NCI-H226 (cell line): Measurements from ENCODE around the gene NONO.
"Not testable (repeated sequence)": the region's sequence is repeated elsewhere in the genome, so short reads cannot be mapped to it uniquely, and the experiment has no call there.

Experiments used
- DNase-seq: peaks from one replicate; pipeline ENCODE4 v3.0.0-alpha.2; 2015

The NONO gene

DNA sequence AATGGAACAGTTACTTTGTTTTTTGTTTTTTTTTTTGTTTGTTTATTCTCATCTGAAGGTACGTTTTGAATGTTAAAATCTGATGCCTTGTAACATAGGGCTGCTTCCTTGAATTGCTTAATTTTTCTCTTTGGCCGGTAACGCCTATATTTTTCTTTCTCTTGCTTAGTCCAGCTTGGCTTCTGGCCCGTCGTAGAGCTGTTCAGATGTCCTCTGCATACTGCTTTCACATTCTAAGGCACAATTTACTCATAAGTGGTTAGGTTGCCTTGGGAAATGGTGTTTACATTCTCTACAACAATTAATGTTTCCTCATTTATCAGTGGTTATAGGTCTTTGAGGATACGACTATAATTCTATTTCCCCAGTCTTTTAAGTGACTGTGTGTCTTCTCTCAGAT lies 7.9 kb downstream of the NONO start:
- DNase-seq, result no peak

- no peak for DNase-seq
These were observed 9.4 kb downstream of the NONO start for GRCh38 chrX:71292669-71293365.

DNA sequence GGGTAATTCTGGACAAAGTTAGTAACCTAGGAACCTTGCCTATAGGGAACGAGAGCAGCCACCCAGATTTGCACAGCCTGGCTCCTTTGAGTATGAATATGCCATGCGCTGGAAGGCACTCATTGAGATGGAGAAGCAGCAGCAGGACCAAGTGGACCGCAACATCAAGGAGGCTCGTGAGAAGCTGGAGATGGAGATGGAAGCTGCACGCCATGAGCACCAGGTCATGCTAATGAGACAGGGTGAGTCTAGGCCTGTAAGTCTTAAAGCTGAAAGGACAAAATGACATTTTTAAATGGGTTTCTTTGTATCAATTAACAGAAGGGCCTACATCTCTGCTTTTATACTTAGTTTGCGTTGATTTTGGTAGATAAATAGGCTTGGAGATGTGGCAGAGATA lies 13.4 kb downstream of the NONO start:
- DNase-seq, result no peak

DNA sequence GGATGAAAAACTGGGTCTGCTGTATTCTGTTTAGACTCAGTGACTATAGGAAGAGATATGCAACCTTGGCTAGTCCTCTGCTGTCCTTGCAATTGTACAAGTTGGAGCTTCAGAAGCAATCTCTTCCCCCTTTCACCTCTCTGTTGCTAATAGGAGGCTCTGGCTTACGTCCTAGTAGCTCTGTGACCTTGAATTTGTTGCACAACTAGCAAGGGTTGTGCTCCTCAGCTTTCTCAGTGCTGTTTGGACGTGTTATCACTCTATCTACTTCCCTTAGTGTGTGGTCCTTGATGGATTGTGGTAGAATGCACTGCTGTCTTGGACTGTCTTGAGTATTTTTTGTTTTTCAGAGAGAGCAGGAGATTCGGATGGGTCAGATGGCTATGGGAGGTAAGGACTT lies 14.7 kb downstream of the NONO start:
- no peak for DNase-seq

- DNase-seq, result not testable (repeated sequence)
These were observed 16.6 kb downstream of the NONO start for GRCh38 chrX:71300064-71300463.

GRCh38 chrX:71300495-71300894 lies 17.1 kb downstream of the NONO start:
- not testable (repeated sequence) for DNase-seq

DNA sequence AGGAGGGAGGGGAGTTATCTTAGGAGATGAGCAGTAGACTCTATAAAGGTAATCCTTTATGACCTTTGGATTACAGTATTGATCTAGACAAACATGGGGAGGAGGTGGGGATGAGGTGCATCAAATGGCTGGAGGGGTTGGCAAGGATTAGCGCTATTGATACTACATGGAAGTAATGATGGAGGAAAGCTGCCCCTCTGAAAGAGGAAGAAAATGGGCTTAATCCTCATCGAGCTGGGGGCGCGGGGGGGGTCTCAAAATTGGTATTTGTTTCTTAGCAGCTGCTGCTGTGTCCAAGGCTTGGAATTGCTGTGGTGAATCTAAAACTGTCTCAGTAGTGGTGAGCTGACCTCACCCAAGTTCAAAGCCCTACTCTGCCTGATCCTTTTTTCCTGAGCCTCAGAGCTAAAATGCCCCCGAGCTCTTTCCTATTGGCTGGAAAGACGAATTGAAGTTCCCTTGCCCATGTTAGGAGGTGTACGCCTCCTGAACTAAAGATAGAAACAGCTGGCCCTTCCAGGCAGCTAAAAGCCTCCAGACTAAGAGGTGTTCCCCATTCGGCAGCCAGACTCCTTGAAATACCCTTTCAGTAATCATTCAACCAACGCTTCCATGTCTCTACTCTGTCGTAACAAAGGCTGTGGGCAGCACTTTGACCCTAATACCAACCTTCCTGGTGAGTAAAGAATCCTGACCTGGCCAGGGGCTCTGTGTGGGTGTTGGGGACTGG lies 17.9 kb downstream of the NONO start, which contains the start of gene ITGB1BP2:
ITGB1BP2 (plus strand) TSS at position 556 of the 730 bp plus-strand sequence; CDS start at position 613, 57 bp downstream.
- DNase-seq, result no peak

- peak; percentile 31 for DNase-seq
These were observed 19.2 kb downstream of the NONO start for GRCh38 chrX:71302461-71303213.

DNA sequence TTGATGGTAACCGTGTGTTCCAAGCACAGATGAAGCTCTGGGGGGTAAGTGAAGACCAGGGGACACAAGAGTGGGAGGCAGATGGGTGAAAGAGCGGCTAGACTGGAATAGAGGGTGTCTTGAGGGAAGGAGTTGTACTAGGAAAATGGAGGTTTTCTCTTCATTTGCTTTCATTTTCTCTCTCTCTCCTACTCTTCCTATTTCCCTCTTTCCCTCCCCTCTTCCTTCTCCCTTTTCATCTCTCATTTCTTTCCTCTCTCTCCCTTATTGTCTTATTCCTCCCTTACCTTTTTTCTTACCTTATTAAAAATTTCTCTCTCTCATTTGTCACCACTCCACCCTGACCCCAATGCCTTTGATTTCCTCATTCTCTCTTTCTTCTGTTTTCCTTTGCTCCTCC lies 21.1 kb downstream of the NONO start:
- DNase-seq, result no peak

DNA sequence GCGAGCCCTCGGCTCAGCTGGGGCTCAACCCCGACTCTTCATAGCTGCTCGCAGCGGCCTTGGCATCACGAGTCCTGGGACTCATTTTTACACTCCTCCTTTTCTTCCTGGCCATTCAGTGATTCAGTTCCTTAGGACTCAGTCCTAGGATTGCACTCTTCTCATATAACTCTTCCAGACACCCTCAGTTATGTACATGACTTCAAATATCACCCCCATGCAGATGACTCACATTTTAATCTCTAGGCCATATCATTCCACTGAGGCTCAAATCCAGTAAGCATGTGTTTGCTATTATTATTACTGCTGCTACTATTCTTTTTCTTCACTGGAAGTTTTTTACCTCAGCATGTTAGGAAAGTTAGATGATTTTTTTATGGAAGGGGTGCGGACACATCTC lies 32.5 kb downstream of the NONO start:
- peak; percentile 16 for DNase-seq

- not testable (repeated sequence) for DNase-seq
These were observed 33.5 kb downstream of the NONO start for GRCh38 chrX:71316959-71317358.

DNA sequence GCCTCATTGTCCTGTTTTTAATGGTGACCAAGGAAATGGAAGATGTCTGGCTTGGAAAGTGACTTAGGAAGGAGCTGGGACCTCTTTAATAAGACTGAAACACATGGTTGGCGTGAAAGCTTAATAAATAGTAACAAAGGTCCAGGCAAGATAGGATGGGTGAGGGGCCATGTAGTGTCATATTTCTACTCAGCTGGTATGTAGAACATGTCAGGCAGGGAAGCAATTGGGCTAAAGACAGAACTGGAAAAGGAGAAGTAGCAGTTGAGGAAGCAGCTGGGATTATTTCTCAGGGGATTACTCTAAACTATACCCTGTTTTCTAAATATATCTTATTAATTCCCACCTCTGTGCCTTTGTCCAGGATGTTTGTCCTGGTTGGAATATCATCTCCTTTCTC lies 36.7 kb downstream of the NONO start:
- no peak for DNase-seq

- DNase-seq, result no peak
These were observed 38.3 kb downstream of the NONO start for GRCh38 chrX:71321731-71322130.

GRCh38 chrX:71324452-71324851 lies 41.0 kb downstream of the NONO start:
- not testable (repeated sequence) for DNase-seq

DNA sequence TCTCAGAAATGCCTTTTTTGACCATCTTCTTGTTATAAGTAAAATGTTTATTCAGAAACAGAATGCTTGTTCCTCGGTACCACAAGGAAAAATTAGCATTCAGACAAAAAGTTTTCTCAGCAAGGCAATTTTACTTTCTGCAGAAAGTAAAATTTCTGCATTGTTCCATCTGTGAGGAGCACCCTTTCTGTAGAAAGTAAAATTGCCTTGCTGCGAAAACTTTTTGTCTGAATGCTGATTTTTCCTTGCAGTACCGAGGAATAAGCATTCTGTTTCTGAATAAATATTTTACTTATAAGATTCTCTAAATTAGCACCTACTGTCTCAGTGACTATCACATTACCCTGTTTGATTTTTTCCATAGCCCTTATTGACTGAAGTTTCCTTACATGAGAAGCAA lies 43.0 kb downstream of the NONO start:
- DNase-seq, result no peak

- not testable (repeated sequence) for DNase-seq
These were observed 65.8 kb downstream of the NONO start for GRCh38 chrX:71349151-71349665.

- DNase-seq, result not testable (repeated sequence)
These were observed 66.4 kb downstream of the NONO start for GRCh38 chrX:71349867-71350266.
